Measurements from ENCODE around the gene PRRC2A.

GRCh38 chr6:31581434-31582229 lies 38.9 kb upstream of the PRRC2A start:
- TF ChIP-seq CTCF (IDR thresholded peaks at IDR 0.05; ENCODE audit: insufficient read depth, low read depth, low read length) (no peak), EZH2 (IDR thresholded peaks at IDR 0.05; ENCODE audit: insufficient read depth, low read length) (no peak)
